WTC11 (cell line): ENCODE results near the gene MIX23. TPM values are rescaled to one million over a fixed set of nuclear protein-coding genes. Genes with fewer than 3 reads are reported as not detected.

Experiments
- total RNA-seq: library from RNA; stranded (reverse); gene quantifications from 3 replicates; pipeline ENCODE4 v1.2.3, GENCODE V29; 2021

MIX23 gene
- total RNA-seq, 1 experiment from 2014 or later: 81.7 TPM

Other genes with a start within 250 kb of the MIX23 start
- 0.16 to 0.24 TPM (median 0.21 TPM) in 3 replicates for gene CASR, start 199.6 kb downstream of the MIX23 start, total RNA-seq
- not detected in 3 replicates for gene CSTA, start 58.0 kb downstream of the MIX23 start, total RNA-seq
- 83.9 to 141 TPM (median 128 TPM) in 3 replicates for gene FAM162A, start 951 bp upstream of the MIX23 start, total RNA-seq
- gene WDR5B, start 32.8 kb upstream of the MIX23 start, total RNA-seq: 2.6 to 2.9 TPM (median 2.8 TPM) in 3 replicates
- 53.8 to 58.8 TPM (median 58.2 TPM) in 3 replicates for gene KPNA1, start 131.7 kb upstream of the MIX23 start, total RNA-seq
- 1.8 to 2.1 TPM (median 1.9 TPM) in 3 replicates for gene PARP9, start 181.1 kb upstream of the MIX23 start, total RNA-seq
- gene DTX3L, start 181.1 kb upstream of the MIX23 start, total RNA-seq: 4.4 to 4.9 TPM (median 4.6 TPM) in 3 replicates
- 0.15 to 0.39 TPM (median 0.37 TPM) in 3 replicates for gene PARP15, start 194.4 kb upstream of the MIX23 start, total RNA-seq